Large intestine (tissue), 3 donors: ENCODE data around the gene TRIP12. TPM values are rescaled to one million over a fixed set of nuclear protein-coding genes. Genes with fewer than 3 reads are reported as not detected.

Experiments
- DNase-seq, 2 donors: peaks; one replicate each; pipeline versions ENCODE4 v3.0.0 to v3.0.0-alpha.2; 2013
- H3K27ac ChIP-seq: one replicate; pipeline ENCODE4 v1.5.1; 2013; ENCODE audit warnings: low read length
- H3K27me3 ChIP-seq: 2 replicates; pipeline ENCODE4 v1.6.1; 2013; ENCODE audit warnings: low read length; ENCODE audit not compliant: control insufficient read depth, insufficient read depth
- H3K36me3 ChIP-seq: 2 replicates; pipeline ENCODE4 v1.6.1; 2013; ENCODE audit warnings: low read length; ENCODE audit not compliant: control insufficient read depth, insufficient read depth
- H3K4me1 ChIP-seq: one replicate; pipeline ENCODE4 v1.6.1; 2013; ENCODE audit warnings: low read length; ENCODE audit not compliant: control insufficient read depth, insufficient read depth
- H3K4me3 ChIP-seq: one replicate; pipeline ENCODE4 v1.5.1; 2013; ENCODE audit warnings: low read length
- H3K9me3 ChIP-seq: one replicate; pipeline ENCODE4 v1.6.1; 2013; ENCODE audit warnings: mild to moderate bottlenecking, low read depth, low read length, moderate library complexity; ENCODE audit not compliant: control insufficient read depth
- WGBS: methylation state at CpG from one replicate; pipeline ENCODE4 v1.1.5; 2013; ENCODE audit warnings: low lambda C conversion rate; ENCODE audit not compliant: insufficient coverage; 5-methylcytosine and 5-hydroxymethylcytosine counted together
- polyA plus RNA-seq: library from polyadenylated mRNA; unstranded; fragments of 120-200 nt; gene quantifications from one replicate; pipeline ENCODE4 v1.2.1, GENCODE V29; 2013

Gene TRIP12
- polyA plus RNA-seq, 1 donor, result 99.3 TPM

- Histone ChIP-seq H3K4me3 (peak overlapping the region; percentile 77), H3K27me3 (no peaks in the 10 kb centered on the region), H3K9me3 (no peaks in the 10 kb centered on the region), H3K4me1 (no peaks in the 10 kb centered on the region), H3K36me3 (peaks cover 11% of the 10 kb centered on the region), H3K27ac (peak overlapping the region; percentile 90)
- no CpG with 5 or more reads among the region's 60 CpGs for WGBS
- DNase-seq, result peak; percentile 65 to 84
Measured at GRCh38 chr2:229921101-229921891, 513 bp downstream of the TRIP12 start.

DNA sequence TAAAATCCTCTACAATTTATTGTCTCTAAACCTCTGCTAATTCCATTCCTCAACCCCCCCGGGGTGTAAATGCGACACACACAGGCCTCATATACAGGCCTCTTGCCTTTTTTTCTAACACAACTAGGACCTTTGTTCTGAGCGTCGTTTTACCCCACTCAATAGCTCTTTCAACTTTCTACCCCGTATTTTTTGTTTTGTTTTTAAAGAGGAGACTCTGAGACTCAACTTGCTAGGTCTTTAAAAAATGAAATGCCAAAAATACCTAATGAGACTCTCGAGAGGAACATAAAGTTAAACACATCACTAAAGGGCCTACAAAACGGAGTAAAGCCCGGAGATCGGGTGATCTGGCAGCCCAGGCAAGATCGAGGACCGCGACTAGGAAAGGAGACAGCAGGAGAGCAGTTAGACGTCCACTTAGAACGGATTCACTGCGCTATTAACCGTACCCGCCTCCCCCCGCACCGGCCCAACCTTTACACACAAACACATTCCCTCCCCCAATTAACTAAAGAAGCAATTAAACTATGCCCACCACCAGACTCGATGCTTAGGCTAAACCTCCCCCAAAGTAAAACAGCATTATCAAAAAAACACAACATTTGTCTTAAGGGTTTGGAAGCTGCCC, 1.7 kb downstream of the TRIP12 start:
- Histone ChIP-seq H3K36me3 (peaks cover 12% of the 10 kb centered on the region), H3K9me3 (no peaks in the 10 kb centered on the region), H3K27me3 (no peaks in the 10 kb centered on the region), H3K27ac (peak overlapping the region; percentile 90), H3K4me3 (peak overlapping the region; percentile 77), H3K4me1 (no peaks in the 10 kb centered on the region)
- DNase-seq, result peak in 1 of 2 donors; percentile 56
- WGBS, result 0% methylated on average over 5 of the region's 20 CpGs

DNA sequence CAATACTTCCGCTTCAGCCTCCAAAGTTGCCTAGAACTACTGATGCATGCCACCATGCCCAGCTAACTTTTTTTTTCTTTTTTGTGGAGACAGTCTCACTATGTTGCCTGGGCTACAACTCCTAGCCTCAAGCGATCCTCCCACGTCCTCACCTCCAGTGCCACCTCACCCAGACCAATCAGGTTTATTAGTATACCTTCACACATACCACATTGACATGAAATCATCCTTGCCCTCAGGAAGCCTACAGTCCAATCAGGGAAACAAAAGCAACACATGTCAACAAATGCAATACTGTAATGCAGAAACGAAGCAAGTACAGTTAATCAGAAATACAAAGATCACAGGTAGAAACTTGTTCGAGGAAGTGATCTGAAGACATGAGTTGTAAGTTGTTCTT, 4.0 kb downstream of the TRIP12 start:
- Histone ChIP-seq H3K36me3 (peaks cover 14% of the 10 kb centered on the region), H3K9me3 (no peaks in the 10 kb centered on the region), H3K4me1 (no peaks in the 10 kb centered on the region), H3K27me3 (no peaks in the 10 kb centered on the region), H3K4me3 (no peak overlapping the region), H3K27ac (no peak overlapping the region)
- WGBS, result 88% methylated on average over 1 of the region's 5 CpGs
- no peak for DNase-seq

GRCh38 chr2:229914171-229914570, 7.6 kb downstream of the TRIP12 start:
- WGBS, result no CpG with 5 or more reads among the region's 2 CpGs
- H3K9me3 ChIP-seq, result no peaks in the 10 kb centered on the region
- peaks cover 17% of the 10 kb centered on the region for H3K36me3 ChIP-seq
- no peak for DNase-seq
- no peak overlapping the region for H3K27ac ChIP-seq
- H3K27me3 ChIP-seq, result no peaks in the 10 kb centered on the region
- H3K4me1 ChIP-seq, result no peaks in the 10 kb centered on the region
- H3K4me3 ChIP-seq, result no peak overlapping the region

DNA sequence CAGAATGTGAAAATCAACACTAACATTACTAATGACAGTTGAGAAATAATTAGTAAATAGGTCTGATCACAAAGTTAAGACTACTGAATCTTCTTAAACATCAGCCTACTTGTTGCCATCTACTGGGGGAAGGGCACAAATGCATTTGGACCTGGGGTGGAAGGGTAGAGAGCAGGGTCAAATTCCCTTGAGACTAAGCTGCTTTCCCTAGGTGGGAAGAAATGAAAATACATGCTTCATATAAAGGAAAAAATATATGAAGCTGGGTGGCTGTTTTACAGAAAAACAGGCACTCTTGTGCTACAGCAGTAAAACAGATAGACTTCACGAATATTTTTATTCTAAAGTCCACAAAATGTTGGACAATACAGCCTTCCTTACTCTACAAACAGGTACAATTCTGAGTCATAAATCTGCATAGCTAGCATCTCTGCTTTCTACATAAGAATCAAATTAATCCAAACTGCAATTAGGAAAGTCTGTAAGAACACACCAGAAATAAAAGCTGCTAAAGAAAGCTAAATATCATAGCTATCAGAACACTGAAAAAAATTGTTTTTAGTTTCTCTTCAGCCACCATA, 10.9 kb downstream of the TRIP12 start:
- Histone ChIP-seq H3K27me3 (no peaks in the 10 kb centered on the region), H3K4me1 (no peaks in the 10 kb centered on the region), H3K36me3 (peaks cover 20% of the 10 kb centered on the region), H3K4me3 (no peak overlapping the region), H3K9me3 (no peaks in the 10 kb centered on the region), H3K27ac (no peak overlapping the region)
- DNase-seq, result peak; percentile 24 to 29
- 33% methylated on average over 1 of the region's 1 CpG for WGBS

- peaks cover 23% of the 10 kb centered on the region for H3K36me3 ChIP-seq
- DNase-seq, result no peak
- 100% methylated on average over 1 of the region's 1 CpG for WGBS
- no peaks in the 10 kb centered on the region for H3K27me3 ChIP-seq
- no peaks in the 10 kb centered on the region for H3K4me1 ChIP-seq
- no peak overlapping the region for H3K4me3 ChIP-seq
- H3K9me3 ChIP-seq, result no peaks in the 10 kb centered on the region
- H3K27ac ChIP-seq, result no peak overlapping the region
Measured at GRCh38 chr2:229910147-229910831, 11.5 kb downstream of the TRIP12 start.

GRCh38 chr2:229909090-229909489, 12.7 kb downstream of the TRIP12 start:
- Histone ChIP-seq H3K9me3 (no peaks in the 10 kb centered on the region), H3K27ac (no peak overlapping the region), H3K36me3 (peaks cover 26% of the 10 kb centered on the region), H3K27me3 (no peaks in the 10 kb centered on the region), H3K4me3 (no peak overlapping the region), H3K4me1 (no peaks in the 10 kb centered on the region)
- DNase-seq, result no peak
- WGBS, result no CpG with 5 or more reads among the region's 2 CpGs

DNA sequence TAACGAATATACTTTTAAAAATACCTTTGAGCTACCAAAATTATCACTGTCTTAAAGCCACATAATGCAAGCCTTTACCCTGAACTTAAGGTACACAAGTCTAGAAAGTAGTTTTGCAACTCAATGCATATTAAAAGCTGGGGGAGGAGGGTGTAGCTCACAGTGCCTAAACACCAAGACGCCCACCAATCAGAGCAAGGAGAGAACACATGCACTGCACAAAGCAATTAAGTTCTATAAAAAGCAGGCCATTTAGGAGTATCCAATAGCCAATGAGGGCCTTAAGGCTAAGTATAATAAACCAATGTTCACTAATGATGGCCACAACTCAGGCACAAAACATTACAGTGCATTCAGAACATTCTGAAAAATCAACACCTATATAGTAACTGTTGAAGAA, 16.2 kb downstream of the TRIP12 start:
- Histone ChIP-seq H3K4me3 (no peak overlapping the region), H3K27me3 (no peaks in the 10 kb centered on the region), H3K36me3 (peaks cover 42% of the 10 kb centered on the region), H3K27ac (no peak overlapping the region), H3K9me3 (no peaks in the 10 kb centered on the region), H3K4me1 (no peaks in the 10 kb centered on the region)
- no peak for DNase-seq
- WGBS, result no CpG with 5 or more reads among the region's 2 CpGs

GRCh38 chr2:229903037-229903436, 18.8 kb downstream of the TRIP12 start:
- H3K27me3 ChIP-seq, result no peaks in the 10 kb centered on the region
- WGBS, result 40% methylated on average over 1 of the region's 3 CpGs
- no peak overlapping the region for H3K27ac ChIP-seq
- no peak for DNase-seq
- H3K4me1 ChIP-seq, result no peaks in the 10 kb centered on the region
- H3K4me3 ChIP-seq, result no peak overlapping the region
- peaks cover 38% of the 10 kb centered on the region for H3K36me3 ChIP-seq
- H3K9me3 ChIP-seq, result no peaks in the 10 kb centered on the region

DNA sequence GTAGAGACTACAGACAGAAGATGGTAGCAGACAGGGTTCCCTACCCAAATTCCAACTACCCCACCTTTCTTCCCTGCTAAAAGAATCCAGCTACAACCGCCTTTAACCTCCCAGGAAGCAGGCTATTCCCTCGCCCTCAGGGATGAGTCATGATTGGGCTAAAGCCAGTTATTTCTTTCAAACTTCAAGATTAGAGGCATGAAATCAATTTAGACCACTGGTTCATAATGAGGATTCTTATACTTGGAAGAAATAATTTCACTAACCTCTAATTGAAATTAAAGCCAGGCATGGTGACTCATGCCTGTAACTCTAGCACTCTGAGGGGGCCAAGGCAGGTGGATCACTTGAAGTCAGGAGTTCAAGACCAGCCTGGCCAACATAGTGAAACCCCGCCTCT, 20.0 kb downstream of the TRIP12 start:
- no peaks in the 10 kb centered on the region for H3K9me3 ChIP-seq
- no peaks in the 10 kb centered on the region for H3K4me1 ChIP-seq
- peaks cover 34% of the 10 kb centered on the region for H3K36me3 ChIP-seq
- no peak for DNase-seq
- H3K4me3 ChIP-seq, result no peak overlapping the region
- no CpG with 5 or more reads among the region's 3 CpGs for WGBS
- no peak overlapping the region for H3K27ac ChIP-seq
- H3K27me3 ChIP-seq, result no peaks in the 10 kb centered on the region
